ENCODE measurements around the gene ARHGEF26.

Gene ARHGEF26

GRCh38 chr3:154113609-154114008, 7.6 kb upstream of the ARHGEF26 start:
- no peak for DNase-seq (ENCODE audit: low read depth, low spot score)

GRCh38 chr3:154115332-154115731, 5.9 kb upstream of the ARHGEF26 start:
- DNase-seq (ENCODE audit: low read depth, low spot score), result no peak

GRCh38 chr3:154119951-154120350, 1.2 kb upstream of the ARHGEF26 start:
- DNase-seq (ENCODE audit: low read depth, low spot score), result no peak

- DNase-seq (ENCODE audit: low read depth, low spot score), result no peak
Observed at GRCh38 chr3:154121701-154122551, 736 bp downstream of the ARHGEF26 start.

GRCh38 chr3:154122552-154122911, 1.3 kb downstream of the ARHGEF26 start:
- DNase-seq (ENCODE audit: low read depth, low spot score), result no peak

- DNase-seq (ENCODE audit: low read depth, low spot score), result no peak
Observed at GRCh38 chr3:154122912-154123559, 1.8 kb downstream of the ARHGEF26 start.

GRCh38 chr3:154123906-154124305, 2.7 kb downstream of the ARHGEF26 start:
- no peak for DNase-seq (ENCODE audit: low read depth, low spot score)

GRCh38 chr3:154125378-154126030, 4.3 kb downstream of the ARHGEF26 start:
- no peak for DNase-seq (ENCODE audit: low read depth, low spot score)

GRCh38 chr3:154126651-154127050, 5.5 kb downstream of the ARHGEF26 start:
- DNase-seq (ENCODE audit: low read depth, low spot score), result no peak

GRCh38 chr3:154129625-154130024, 8.4 kb downstream of the ARHGEF26 start:
- no peak for DNase-seq (ENCODE audit: low read depth, low spot score)

- no peak for DNase-seq (ENCODE audit: low read depth, low spot score)
Observed at GRCh38 chr3:154130540-154130939, 9.3 kb downstream of the ARHGEF26 start.

- no peak for DNase-seq (ENCODE audit: low read depth, low spot score)
Observed at GRCh38 chr3:154131830-154132229, 10.6 kb downstream of the ARHGEF26 start.

GRCh38 chr3:154132777-154133375, 11.7 kb downstream of the ARHGEF26 start:
- DNase-seq (ENCODE audit: low read depth, low spot score), result no peak

- DNase-seq (ENCODE audit: low read depth, low spot score), result no peak
Observed at GRCh38 chr3:154135511-154136173, 14.5 kb downstream of the ARHGEF26 start.

- no peak for DNase-seq (ENCODE audit: low read depth, low spot score)
Observed at GRCh38 chr3:154137036-154137435, 15.8 kb downstream of the ARHGEF26 start.

- no peak for DNase-seq (ENCODE audit: low read depth, low spot score)
Observed at GRCh38 chr3:154139996-154140436, 18.8 kb downstream of the ARHGEF26 start.

GRCh38 chr3:154142608-154143007, 21.4 kb downstream of the ARHGEF26 start:
- no peak for DNase-seq (ENCODE audit: low read depth, low spot score)

- DNase-seq (ENCODE audit: low read depth, low spot score), result no peak
Observed at GRCh38 chr3:154143873-154144272, 22.7 kb downstream of the ARHGEF26 start.

- no peak for DNase-seq (ENCODE audit: low read depth, low spot score)
Observed at GRCh38 chr3:154144825-154145465, 23.8 kb downstream of the ARHGEF26 start.

GRCh38 chr3:154148541-154148940, 27.4 kb downstream of the ARHGEF26 start:
- DNase-seq (ENCODE audit: low read depth, low spot score), result no peak

- no peak for DNase-seq (ENCODE audit: low read depth, low spot score)
Observed at GRCh38 chr3:154149286-154149685, 28.1 kb downstream of the ARHGEF26 start.

Data from brain pericyte (primary cell).